ENCODE data around the gene IL24. TPM values are rescaled to one million over a fixed set of nuclear protein-coding genes. Genes with fewer than 3 reads are reported as not detected.

Gene IL24
- total and polyA plus RNA-seq, 2 donors from 2014 or later: not detected

DNA sequence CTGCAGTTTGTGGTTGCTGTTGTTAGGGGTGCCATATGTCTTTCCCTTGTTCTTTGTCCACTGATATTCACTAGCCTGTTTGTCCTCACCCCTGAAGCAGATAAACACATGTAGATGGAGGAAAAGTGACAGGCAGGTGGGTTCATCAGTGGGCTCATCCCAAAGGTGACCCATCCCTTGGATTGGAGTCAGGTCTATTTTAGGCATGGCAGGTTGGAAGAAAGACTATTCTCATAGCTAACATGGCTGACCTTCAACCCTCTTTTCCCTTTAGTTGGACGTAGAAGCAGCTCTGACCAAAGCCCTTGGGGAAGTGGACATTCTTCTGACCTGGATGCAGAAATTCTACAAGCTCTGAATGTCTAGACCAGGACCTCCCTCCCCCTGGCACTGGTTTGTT is 5.5 kb downstream of the IL24 start:
- no peak for FAIRE-seq

DNA sequence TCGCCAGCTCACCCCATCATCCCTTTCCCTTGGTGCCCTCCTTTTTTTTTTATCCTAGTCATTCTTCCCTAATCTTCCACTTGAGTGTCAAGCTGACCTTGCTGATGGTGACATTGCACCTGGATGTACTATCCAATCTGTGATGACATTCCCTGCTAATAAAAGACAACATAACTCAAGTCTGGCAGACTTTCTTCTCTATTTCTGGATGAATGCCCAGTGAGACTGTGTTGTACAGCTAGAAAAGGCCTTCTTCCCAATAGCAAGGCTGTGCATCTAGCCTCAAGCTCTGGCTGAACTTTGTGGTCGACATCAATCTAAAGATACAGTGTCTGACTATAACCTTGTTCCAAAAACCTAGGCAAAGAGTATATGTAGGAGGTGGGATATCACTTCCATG is 6.4 kb downstream of the IL24 start:
- Histone ChIP-seq H3K4me1 (ENCODE audit: control insufficient read depth in 2 of 3, insufficient read depth in 2 of 3, low read depth in 1 of 3, low read length in 3 of 3) (no peaks in the 10 kb centered on the region), H3K9me3 (ENCODE audit: control insufficient read depth in 2 of 3, insufficient read depth in 1 of 3, low read length in 3 of 3) (no peaks in the 10 kb centered on the region), H3K4me3 (ENCODE audit: low read length in 3 of 3) (no peak overlapping the region), H3K9ac (ENCODE audit: low read length in 3 of 3) (no peak overlapping the region), H3K27ac (ENCODE audit: low read depth in 2 of 2, low read length in 2 of 2) (no peak overlapping the region), H3K36me3 (ENCODE audit: control insufficient read depth in 2 of 3, insufficient read depth in 3 of 3, low read length in 3 of 3) (no peaks in the 10 kb centered on the region), H3K27me3 (ENCODE audit: control insufficient read depth, insufficient read depth, low read length) (no peaks in the 10 kb centered on the region)
- TF ChIP-seq, protein P1, sequence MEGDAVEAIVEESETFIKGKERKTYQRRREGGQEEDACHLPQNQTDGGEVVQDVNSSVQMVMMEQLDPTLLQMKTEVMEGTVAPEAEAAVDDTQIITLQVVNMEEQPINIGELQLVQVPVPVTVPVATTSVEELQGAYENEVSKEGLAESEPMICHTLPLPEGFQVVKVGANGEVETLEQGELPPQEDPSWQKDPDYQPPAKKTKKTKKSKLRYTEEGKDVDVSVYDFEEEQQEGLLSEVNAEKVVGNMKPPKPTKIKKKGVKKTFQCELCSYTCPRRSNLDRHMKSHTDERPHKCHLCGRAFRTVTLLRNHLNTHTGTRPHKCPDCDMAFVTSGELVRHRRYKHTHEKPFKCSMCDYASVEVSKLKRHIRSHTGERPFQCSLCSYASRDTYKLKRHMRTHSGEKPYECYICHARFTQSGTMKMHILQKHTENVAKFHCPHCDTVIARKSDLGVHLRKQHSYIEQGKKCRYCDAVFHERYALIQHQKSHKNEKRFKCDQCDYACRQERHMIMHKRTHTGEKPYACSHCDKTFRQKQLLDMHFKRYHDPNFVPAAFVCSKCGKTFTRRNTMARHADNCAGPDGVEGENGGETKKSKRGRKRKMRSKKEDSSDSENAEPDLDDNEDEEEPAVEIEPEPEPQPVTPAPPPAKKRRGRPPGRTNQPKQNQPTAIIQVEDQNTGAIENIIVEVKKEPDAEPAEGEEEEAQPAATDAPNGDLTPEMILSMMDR (IDR thresholded peaks at IDR 0.05; ENCODE audit: borderline replicate concordance, extremely low read depth, insufficient read depth): no peak
- no peak for FAIRE-seq
- intact Hi-C loops (cut with DNase I): no loop called here
- DNase-seq: no peak

More for the DNA sequence above, 5.5 kb downstream of the IL24 start:
- H3K36me3 ChIP-seq (ENCODE audit: control insufficient read depth in 2 of 3, insufficient read depth in 3 of 3, low read length in 3 of 3): no peaks in the 10 kb centered on the region
- H3K9ac ChIP-seq (ENCODE audit: low read length in 3 of 3): no peak overlapping the region
- no peak for DNase-seq
- TF ChIP-seq, protein P1 (IDR thresholded peaks at IDR 0.05; ENCODE audit: borderline replicate concordance, extremely low read depth, insufficient read depth): no peak
- no peaks in the 10 kb centered on the region for H3K27me3 ChIP-seq (ENCODE audit: control insufficient read depth, insufficient read depth, low read length)
- no peak overlapping the region for H3K27ac ChIP-seq (ENCODE audit: low read depth in 2 of 2, low read length in 2 of 2)
- no peak overlapping the region for H3K4me3 ChIP-seq (ENCODE audit: low read length in 3 of 3)
- no peaks in the 10 kb centered on the region for H3K9me3 ChIP-seq (ENCODE audit: control insufficient read depth in 2 of 3, insufficient read depth in 1 of 3, low read length in 3 of 3)
- intact Hi-C loops (cut with DNase I): no loop called here
- H3K4me1 ChIP-seq (ENCODE audit: control insufficient read depth in 2 of 3, insufficient read depth in 2 of 3, low read depth in 1 of 3, low read length in 3 of 3): no peaks in the 10 kb centered on the region

DNA sequence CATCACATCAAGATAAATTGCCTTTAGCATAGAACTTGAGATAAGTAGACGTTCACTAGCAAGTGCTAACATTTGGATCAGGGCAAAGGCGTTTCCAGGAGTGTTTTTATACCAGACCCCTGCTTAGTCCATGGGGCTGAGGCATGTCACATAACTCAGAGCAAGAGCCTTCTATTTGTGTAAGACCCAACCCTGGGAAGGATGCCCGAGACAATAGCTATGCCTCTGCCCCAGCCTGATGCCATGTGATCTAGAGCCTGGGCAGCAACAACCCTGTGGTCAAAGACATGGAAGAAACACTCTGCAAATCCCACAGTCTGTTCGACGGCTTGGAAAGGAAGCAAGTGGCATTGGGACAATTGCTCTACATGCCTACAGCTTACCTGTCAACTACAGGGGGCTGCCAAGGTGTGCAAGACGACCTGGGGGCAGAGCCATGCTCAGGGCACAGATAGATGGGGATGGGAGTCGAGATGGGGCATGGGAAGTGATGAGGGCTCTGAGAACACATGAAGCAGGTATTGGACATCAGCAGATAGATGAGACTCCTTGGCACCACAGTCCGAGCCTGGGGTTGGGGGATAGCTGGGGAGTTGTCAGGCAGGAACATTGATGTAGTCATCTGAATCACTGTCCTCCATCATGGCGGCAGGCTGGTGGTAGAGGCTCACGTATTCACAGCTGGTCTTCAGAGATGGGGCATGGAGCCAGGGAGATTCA is 7.3 kb downstream of the IL24 start:
- Histone ChIP-seq H3K4me1 (ENCODE audit: control insufficient read depth in 2 of 3, insufficient read depth in 2 of 3, low read depth in 1 of 3, low read length in 3 of 3) (peaks cover 0 to 2% (median 0%) of the 10 kb centered on the region in 3 donors), H3K9me3 (ENCODE audit: control insufficient read depth in 2 of 3, insufficient read depth in 1 of 3, low read length in 3 of 3) (no peaks in the 10 kb centered on the region), H3K27ac (ENCODE audit: low read depth in 2 of 2, low read length in 2 of 2) (no peak overlapping the region), H3K27me3 (ENCODE audit: control insufficient read depth, insufficient read depth, low read length) (no peaks in the 10 kb centered on the region), H3K4me3 (ENCODE audit: low read length in 3 of 3) (no peak overlapping the region), H3K36me3 (ENCODE audit: control insufficient read depth in 2 of 3, insufficient read depth in 3 of 3, low read length in 3 of 3) (no peaks in the 10 kb centered on the region), H3K9ac (ENCODE audit: low read length in 3 of 3) (no peak overlapping the region)
- intact Hi-C loops (cut with DNase I): no loop called here
- FAIRE-seq (no peak), DNase-seq (no peak)
- TF ChIP-seq, protein P1 (IDR thresholded peaks at IDR 0.05; ENCODE audit: borderline replicate concordance, extremely low read depth, insufficient read depth): no peak
